ENCODE measurements around the gene GASK1B.
A peak's percentile ranks its signal among the peaks of the same experiment; 100 is the strongest.

GASK1B gene

GRCh38 chr4:158172261-158173258 is at the start of gene GASK1B:
GASK1B (minus strand) TSS chr4:158173025; CDS start chr4:158171375, 1,650 bp downstream.
- DNase-seq (ENCODE audit: low read depth in 2 of 3, low spot score in 2 of 3), result no peak

GRCh38 chr4:158219623-158220022 is 46.8 kb upstream of the GASK1B start:
- DNase-seq (ENCODE audit: low read depth in 2 of 3, low spot score in 2 of 3), result no peak

- DNase-seq (ENCODE audit: low read depth in 2 of 3, low spot score in 2 of 3), result no peak
These were observed 44.9 kb upstream of the GASK1B start for GRCh38 chr4:158217763-158218162.

- DNase-seq (ENCODE audit: low read depth in 2 of 3, low spot score in 2 of 3), result no peak
These were observed 42.0 kb upstream of the GASK1B start for GRCh38 chr4:158214856-158215255.

- no peak for DNase-seq (ENCODE audit: low read depth in 2 of 3, low spot score in 2 of 3)
These were observed 40.6 kb upstream of the GASK1B start for GRCh38 chr4:158213466-158213865.

- no peak for DNase-seq (ENCODE audit: low read depth in 2 of 3, low spot score in 2 of 3)
These were observed 38.4 kb upstream of the GASK1B start for GRCh38 chr4:158211222-158211621.

- DNase-seq (ENCODE audit: low read depth in 2 of 3, low spot score in 2 of 3), result peak; percentile 7 to 16 (median 12)
These were observed 37.3 kb upstream of the GASK1B start, which contains the start of gene TMEM144 for GRCh38 chr4:158209825-158210807. TMEM144 (plus strand) TSS chr4:158210486; CDS start chr4:158212668, 2,182 bp downstream.

GRCh38 chr4:158208963-158209640 is 36.3 kb upstream of the GASK1B start:
- no peak for DNase-seq (ENCODE audit: low read depth in 2 of 3, low spot score in 2 of 3)

GRCh38 chr4:158203929-158204328 is 31.1 kb upstream of the GASK1B start:
- DNase-seq (ENCODE audit: low read depth in 2 of 3, low spot score in 2 of 3), result no peak

GRCh38 chr4:158203436-158203835 is 30.6 kb upstream of the GASK1B start:
- no peak for DNase-seq (ENCODE audit: low read depth in 2 of 3, low spot score in 2 of 3)

- DNase-seq (ENCODE audit: low read depth in 2 of 3, low spot score in 2 of 3), result no peak
These were observed 29.7 kb upstream of the GASK1B start for GRCh38 chr4:158202481-158202880.

GRCh38 chr4:158201876-158202275 is 29.1 kb upstream of the GASK1B start:
- no peak for DNase-seq (ENCODE audit: low read depth in 2 of 3, low spot score in 2 of 3)

- DNase-seq (ENCODE audit: low read depth in 2 of 3, low spot score in 2 of 3), result no peak
These were observed 28.5 kb upstream of the GASK1B start for GRCh38 chr4:158201322-158201721.

GRCh38 chr4:158200214-158200613 is 27.4 kb upstream of the GASK1B start:
- DNase-seq (ENCODE audit: low read depth in 2 of 3, low spot score in 2 of 3), result no peak

- DNase-seq (ENCODE audit: low read depth in 2 of 3, low spot score in 2 of 3), result no peak
These were observed 24.5 kb upstream of the GASK1B start for GRCh38 chr4:158197194-158197776.

- no peak for DNase-seq (ENCODE audit: low read depth in 2 of 3, low spot score in 2 of 3)
These were observed 22.5 kb upstream of the GASK1B start for GRCh38 chr4:158195297-158195696.

- DNase-seq (ENCODE audit: low read depth in 2 of 3, low spot score in 2 of 3), result no peak
These were observed 20.4 kb upstream of the GASK1B start for GRCh38 chr4:158193171-158193749.

- no peak for DNase-seq (ENCODE audit: low read depth in 2 of 3, low spot score in 2 of 3)
These were observed 19.8 kb upstream of the GASK1B start for GRCh38 chr4:158192439-158193158.

GRCh38 chr4:158190718-158191117 is 17.9 kb upstream of the GASK1B start:
- no peak for DNase-seq (ENCODE audit: low read depth in 2 of 3, low spot score in 2 of 3)
